HG02981 (cell line): ENCODE data around the gene TBX19.

ENCODE experiments used
- ATAC-seq: cut with Tn5 transposase; IDR thresholded peaks from one replicate; pipeline ENCODE4 v1.9.1; 2021; ENCODE audit warnings: mild to moderate bottlenecking, moderate library complexity; ENCODE audit not compliant: unreplicated experiment

TBX19 gene

DNA sequence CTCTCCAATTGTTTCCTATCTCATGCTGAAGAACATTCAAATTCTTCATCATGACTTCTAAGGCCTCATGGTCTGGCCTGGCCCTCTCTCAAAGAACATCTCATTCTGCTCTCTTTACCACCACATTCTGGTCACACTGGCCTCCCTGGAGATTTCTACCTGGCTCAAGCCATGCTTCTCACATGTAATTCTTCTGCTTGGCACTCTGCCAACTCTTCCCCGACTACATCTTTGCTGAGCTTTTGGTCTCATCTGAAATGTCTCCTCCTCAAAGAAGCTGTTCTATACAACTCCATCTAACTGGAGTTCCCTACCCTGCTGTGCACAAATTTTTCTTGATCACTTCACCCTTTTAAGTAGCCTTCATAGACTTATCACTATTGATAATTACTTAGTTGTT lies 1.4 kb upstream of the TBX19 start:
- no peak for ATAC-seq

DNA sequence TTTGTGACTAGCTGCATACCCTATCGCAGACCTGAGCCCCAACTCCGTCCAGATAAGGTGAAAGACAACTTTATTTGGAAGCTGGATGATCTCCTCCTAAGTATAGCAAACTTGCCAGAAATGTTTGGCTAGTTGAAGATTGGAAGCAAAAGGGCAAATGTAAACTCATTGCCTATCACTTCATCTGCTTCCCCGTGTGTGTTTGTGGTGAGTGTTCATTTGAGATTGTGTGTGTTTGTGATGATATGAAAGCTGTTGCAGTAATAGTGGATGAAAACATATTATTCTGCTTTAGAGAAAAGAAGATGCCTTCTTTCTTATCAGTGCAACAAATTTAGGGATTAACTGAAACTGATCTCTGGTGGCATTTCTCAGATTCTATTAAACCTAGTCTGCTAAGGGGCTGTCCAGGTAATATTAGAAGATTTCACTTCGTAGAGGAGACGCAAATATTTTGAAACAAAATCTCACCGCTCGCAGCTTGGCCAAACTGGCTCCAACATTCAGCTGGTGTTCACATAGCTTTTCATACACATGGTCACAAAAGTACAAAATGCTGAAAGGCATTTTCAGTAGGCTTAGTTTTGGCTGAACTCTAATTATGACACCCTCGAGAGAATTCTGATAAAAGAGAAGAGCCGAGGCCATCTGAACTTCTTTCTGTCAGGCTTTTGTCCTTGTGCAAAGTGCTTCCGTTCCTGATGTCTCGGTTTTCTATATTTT lies 1.1 kb downstream of the TBX19 start:
- no peak for ATAC-seq

DNA sequence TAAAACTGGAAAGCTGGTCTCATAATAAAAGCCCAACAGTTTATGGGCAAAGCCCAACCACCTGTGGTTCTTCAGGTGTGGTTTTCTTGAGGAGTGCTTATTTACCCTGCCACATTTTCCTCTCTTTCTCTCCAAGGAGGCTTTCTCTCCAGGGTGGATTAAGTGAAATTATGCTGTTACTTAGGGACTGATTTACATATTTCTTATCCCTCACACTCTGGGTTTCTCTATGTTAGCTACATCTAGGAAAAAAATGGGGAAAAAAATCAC lies 4.8 kb downstream of the TBX19 start:
- ATAC-seq, result no peak

DNA sequence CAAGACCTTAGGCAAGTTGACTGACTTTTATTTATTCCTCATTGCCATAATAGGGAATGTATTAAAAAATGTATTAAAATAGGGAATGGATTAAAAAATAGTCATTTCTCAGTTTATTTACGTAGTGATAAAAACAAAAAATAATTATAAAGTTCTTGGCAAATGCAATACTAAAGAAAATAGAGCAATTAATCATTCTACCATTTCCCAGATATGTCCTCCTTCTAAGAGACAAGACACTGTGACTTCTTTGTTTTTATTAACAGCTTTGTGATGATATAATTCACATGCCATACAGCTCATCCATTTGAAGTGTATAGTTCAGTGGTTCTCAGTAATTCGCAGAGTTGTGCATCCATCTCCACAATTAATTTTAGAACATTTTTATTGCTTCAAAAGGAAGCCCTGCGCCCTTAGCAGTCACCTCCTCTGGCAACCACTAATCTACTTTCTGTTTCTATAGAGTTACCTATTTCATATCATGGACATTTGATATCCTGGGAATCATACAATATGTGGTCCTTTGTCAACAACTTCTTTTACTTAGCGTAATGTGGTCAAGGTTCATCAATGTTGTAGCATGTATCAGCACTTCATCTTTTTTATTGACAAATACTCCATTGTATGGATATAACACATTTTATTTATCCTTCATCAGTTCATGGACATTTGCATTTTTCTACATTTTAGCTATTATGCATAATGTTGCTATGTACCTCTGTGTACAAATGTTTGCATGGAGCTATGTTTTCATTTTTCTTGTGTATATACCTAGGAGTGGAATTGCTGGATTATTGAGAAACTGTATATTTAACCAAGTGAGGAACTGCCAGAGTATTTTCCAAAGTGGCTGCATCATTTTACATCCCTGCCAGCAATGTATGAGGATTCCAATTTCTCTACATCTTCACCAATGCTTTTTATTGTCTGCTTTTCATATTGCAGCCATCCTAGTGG lies 5.6 kb downstream of the TBX19 start:
- no peak for ATAC-seq

DNA sequence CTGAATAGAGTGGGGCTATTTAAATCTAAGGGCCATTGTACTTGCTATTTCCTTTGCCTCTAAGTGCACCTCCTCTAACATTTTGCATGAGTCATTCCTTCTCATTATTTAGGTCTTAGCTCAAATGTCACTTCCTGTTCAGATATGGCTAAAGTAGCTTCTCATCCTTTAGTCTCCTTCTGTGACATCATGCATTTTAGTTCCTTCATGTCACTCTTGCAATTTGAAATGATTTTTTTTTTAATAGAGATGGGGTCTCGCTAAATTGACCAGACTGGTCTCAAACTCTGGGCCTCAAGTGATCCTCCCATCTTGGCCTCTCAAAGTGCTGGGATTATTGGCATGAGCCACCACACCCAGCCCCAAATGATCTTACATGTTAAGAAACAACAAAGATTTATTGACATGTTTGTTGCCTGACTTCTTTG lies 6.6 kb downstream of the TBX19 start:
- no peak for ATAC-seq

DNA sequence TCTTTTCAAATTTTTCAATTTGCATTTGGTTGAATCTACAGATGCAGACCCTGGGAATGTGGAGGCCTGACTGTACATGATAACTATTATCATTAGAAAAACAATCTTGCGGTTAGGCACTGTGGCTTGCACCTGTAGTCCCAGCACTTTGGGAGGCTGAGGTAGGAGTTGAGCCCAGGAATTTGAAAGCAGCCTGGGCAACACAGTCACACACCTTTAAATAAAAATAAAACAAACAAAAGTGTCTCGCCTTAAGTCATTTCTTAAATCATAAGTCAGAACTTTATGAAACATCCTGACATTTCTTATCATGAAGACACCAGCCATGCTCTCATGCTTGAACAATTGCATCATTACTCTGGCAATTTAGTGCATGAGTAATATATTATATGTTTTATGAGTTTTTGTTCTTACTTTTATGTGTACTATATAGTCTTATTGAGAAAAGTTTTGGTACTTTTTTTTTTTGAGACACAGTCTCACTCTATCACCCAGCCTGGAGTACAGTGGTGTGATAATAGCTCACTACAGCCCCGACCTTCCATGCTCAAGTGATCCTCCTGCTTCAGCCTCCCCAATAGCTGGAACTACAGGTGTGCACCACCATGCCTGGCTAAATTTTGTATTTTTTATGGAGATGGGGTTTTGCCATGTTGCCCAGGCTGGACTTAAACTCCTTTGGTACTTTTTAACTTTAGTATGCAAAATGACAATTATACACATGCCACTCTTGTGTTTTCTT lies 7.8 kb downstream of the TBX19 start:
- no peak for ATAC-seq

DNA sequence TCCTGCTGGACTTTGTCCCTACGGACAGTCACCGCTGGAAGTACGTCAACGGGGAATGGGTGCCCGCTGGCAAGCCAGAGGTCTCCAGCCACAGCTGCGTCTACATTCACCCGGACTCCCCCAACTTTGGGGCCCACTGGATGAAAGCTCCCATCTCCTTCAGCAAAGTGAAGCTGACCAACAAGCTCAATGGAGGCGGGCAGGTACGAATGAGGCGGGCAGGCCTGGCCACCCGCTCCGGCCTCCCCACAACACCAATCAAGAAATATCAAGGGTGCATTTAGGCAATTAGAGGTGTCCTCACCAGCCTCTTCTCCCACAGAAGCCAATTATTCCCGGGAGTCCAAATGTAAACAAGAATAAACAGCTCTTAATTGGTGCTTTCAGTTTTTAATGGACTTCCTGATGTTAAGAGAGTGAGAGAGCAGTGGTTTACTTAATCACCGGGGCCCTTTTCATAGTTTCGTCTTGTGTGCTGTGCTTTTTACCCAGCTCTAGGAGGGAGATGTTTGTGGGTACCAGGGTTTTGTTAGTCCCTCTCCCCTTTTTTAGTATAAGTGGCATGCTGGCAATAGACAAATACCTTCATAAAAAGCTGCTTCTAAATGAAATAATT lies 10.7 kb downstream of the TBX19 start:
- no peak for ATAC-seq

DNA sequence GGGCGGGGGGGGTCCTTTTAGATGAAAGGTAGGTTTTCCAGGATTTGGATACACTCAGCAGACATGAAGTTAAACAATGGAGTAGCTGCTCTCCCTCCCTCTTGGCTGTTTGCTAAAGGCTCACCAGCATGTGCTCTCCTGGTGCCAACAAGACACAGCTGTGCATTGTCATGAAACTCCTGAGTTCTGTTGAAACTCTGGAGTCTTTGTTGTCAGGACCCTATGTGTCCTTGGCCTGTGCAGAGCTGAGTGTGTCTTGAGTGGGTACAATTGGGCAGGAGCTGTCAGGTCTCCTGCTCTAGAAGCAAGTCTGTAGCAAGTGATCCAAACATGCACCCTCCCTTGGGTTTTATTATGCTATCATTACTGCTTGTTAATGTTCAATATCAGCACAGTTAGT lies 12.7 kb downstream of the TBX19 start:
- ATAC-seq, result no peak

DNA sequence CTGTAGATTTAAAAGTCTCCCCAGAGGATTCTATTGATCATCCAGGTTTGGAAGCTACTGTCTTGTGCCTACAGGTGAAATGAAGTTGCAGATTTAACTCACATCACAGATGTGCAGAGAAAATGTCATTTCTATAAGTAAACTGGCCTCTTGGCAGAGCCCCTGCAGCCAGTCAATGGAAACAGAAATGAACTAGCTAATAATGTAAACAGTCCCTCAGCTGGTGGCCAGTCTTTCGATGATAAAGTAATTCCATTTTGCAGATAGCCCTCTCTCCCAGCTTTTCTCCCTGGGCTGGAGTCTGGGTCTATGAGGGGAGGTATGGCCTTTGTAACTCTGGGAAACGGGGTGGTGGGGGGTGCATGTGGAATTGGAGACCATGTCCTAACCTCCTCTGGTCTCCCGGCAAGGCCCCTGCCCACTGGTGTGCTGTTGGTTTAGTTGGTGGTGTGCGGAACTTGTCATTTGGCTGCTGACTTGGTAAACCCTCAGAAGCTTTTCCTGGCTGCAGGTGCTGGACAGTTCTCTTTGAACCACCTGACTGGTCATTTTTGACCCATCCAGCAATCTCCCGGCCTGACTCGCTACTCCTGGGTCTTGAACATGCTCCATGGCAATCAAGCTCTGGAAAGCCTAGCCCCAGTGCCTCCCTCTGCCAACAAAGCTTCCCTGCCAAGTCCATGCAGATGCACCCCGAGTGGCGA lies 14.9 kb downstream of the TBX19 start:
- no peak for ATAC-seq

DNA sequence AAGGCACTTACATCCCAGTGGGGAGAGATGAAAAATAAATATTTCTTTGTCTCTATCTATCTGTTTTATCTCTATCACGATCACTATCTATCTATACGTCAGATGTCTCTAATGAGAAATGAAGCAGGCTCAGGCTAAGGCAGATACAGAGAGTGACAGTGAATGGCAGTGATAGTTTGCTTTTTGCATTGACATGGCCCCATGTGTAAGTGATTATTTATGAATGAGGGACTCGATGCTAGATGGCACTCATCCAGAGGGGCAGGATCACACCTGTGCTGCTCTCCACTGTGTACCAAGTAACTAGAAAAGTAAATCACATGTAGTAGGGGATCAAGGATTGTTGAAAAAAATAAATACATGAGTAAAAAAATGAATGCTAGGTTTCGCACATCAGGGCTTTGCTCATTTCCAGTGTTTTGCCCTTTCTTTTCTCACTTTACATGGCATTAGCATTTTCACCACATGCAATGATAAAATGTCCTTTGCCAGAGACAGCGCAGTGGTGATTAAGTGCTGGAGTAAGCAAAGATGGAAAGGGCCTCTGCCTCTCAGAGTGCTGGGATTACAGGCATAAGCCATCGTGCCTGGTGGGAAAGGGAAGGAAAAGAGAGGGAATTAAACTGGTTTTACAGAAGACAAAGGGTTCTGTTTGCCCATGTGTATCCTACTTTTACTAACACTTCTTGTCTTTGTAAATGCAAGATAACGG lies 16.5 kb downstream of the TBX19 start:
- ATAC-seq, result no peak

DNA sequence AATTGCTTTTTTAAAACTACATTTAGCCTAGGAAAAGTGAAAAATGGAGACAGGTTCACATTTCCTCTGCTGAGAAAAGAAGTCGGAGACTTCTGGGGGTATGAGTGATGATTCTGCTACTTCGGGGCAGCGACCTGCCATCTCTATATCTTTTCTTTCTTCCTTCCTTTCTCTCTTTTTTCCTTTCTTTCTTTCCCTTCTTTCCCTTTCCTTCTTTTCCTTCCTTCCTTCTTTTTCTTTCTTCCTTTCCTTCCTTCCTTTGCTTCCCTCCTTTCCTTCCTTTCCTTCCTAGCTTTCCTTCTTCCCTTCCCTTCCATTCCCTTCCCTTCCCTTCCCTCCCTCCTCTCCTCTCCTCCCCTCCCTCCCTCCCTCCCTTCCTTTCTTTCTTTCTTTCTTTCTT lies 17.8 kb downstream of the TBX19 start:
- ATAC-seq, result no peak

DNA sequence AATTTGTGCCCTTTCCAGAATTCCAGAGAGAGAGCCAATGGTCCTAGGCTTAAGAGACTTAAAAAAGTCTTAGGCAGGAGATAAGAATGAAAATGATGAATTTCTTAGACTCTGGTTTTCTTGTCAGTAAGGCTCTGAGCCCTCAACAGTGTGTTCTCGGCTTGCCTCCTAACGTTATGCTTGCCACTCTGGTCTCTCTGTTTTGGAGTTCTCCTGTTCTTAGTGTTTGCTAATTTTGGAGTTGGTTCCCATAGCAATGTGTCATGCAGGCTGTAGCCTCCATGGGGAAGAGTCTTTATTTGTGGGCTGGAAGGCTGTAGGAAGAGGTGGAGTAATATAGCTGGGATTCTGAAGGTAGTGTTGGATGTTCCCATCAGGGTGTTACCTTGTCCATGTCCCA lies 19.9 kb downstream of the TBX19 start:
- no peak for ATAC-seq

DNA sequence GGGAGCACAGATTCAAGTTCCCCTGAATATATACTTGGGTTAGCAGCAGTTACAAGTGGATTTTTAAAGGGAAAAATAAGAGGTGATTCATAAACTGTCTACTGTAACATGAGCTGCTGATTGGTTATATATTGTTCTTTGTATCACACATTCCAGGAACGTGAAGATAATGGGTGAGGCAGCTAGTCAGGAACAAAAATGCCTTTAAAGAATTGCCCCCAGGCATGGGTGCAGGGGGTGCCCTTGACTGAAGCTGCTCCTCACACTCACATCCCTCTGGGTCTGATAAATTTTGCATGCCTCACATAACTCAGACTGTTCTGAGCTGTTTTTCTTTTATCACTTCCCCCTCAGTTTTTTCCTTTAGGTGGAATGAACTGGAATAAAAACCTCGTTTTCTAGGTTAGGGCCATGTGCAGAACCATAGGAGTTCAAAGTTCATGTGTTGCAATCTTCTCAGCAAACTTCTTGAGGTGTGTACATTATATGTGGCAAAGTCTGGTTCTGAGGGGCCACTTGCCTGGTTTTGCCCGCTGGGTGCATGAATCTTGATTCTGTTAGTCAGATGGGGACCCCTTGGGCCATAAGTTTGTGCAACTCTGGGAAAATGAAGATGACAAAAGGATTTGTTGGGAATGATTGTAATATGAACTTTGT lies 21.1 kb downstream of the TBX19 start:
- no peak for ATAC-seq

DNA sequence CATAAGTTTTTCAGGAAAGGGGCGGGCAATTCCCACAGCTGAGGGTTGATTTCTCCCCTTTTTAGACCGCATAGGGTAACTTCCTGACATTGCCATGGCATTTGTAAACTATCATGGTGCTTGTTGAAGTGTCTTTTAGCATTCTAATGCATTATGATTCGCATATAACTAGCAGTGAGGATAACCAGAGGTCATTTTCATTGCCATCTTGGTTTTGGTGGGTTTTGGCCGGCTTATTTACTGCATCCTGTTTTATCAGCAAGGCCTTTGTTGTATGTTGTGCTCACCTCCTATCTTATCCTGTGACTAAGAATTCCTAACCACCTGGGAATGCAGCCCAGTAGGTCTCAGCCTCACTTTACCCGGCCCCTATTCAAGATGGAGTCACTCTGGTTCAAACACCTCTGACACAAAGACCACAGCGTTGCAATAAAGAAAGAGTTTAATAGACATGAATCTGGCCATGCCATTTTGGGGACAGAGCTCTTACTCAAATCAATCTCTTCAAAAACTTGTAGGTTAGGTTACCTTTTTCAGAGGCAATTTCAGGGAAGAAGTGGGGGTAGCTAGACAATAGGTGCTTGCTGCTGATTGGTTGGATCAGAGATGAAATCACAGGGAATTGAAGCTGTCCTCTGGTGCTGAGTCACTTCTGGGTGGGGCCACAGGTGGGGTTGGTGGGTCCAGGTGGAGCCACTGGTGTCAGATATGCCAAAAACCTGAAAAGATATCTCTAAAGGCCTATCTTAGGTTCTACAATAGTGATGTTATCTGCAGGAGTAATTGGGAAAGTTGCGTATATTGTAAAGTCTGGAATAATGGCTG lies 23.3 kb downstream of the TBX19 start:
- ATAC-seq, result no peak

DNA sequence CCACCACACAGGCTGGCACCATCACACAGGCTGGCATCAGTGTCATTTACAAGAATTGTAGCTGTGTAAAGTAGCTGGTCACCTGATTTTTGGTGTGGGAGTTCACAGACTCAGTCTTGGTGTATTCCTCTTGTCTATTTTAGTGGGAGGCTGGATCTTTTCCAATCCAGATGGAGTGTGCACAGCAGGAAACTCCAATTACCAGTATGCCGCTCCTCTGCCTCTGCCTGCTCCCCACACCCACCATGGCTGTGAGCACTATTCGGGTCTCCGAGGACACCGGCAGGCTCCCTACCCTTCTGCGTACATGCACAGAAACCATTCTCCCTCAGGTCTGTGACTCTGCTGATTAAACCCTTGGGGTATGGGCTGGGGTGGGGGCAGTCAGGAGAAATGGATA lies 24.2 kb downstream of the TBX19 start:
- ATAC-seq, result no peak

DNA sequence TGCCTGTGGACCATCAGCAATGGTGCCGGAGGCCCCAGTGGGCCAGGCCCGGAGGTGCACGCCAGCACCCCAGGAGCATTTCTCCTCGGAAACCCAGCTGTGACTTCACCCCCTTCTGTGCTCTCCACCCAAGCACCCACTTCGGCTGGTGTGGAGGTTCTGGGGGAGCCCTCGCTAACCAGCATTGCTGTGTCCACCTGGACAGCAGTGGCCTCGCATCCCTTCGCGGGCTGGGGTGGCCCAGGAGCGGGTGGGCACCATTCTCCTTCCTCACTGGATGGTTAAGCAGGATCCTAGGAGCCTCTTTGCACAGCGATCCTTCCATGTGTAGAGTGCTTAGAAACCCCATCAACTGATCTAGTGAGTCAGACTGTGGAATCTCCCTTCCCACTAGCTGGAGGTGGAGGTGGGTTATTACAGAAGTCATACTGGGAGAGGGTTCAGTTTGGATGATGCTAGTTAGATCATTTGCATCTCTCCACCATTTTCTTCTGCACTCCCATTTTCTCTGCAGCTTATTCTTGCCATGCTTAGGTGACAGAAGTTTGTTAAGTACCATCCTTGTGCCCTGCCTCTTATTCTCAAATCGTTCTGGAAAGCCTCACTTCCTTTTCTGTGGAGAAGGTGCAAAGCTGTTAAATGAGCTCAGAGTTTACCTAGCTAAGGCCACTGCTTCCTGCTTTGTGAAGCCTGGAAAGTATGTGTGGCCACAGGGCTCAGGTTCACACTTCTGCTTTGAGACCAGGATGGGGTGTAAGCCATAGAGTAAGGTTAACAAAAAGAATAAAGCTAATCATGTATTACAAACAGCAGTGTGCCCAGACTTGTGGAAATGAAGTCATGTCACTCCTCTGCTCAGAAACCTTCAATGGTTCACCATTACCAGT lies 32.3 kb downstream of the TBX19 start:
- no peak for ATAC-seq

DNA sequence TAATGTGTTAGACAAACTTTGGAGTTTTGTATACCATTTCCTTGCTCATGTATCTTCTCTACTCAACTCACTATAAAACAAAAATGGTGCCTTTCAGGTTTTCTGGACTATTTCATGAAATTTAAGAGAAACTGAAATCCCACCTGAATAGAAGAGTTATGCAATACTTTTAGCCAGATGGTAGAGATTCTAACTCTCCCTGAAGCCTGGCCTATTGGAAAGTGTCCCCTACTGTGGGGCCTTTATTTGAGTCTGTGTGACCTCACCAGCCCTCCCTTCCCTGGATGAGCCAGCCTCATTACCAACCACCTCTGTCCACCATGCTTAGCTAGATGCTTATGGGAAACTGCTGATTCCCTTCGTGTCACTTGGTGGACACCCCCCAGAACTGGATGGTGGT lies 35.5 kb downstream of the TBX19 start:
- ATAC-seq, result no peak

DNA sequence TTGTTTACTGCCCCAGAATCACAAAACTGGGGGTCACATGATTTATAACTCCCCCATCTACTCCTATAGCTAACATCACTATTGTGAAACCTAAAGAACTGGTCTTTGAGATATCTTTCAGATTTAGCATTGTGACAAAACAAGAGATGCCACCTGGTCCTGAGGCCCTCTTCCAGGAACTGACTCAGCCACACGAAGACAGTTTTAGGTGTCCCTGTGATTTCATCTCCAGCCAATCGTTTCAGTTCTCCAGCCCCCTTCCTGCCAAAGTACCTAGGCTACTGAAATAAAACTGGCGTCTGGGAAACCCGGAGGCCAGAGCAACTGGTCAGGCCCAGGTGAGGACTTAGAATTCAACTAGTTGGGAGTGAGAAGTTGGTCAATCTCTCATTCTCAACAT lies 36.6 kb downstream of the TBX19 start:
- ATAC-seq, result no peak
